GM19238 (cell line): ENCODE data around the gene ZNF189.

Source experiments
- DNase-seq: peaks from one replicate; pipeline ENCODE4 v3.0.0; 2011; ENCODE audit warnings: low spot score; ENCODE audit not compliant: insufficient read length

ZNF189 gene

GRCh38 chr9:101398068-101398929 lies at the start of gene ZNF189, which contains the start of gene MRPL50:
Gene ZNF189 (plus strand): TSS chr9:101398851. CDS start chr9:101399157, 306 bp downstream.
Gene MRPL50 (minus strand): TSS chr9:101398618. CDS start chr9:101398592, 26 bp downstream.
- peak; percentile 80 for DNase-seq

GRCh38 chr9:101350285-101350684 lies 48.4 kb upstream of the ZNF189 start:
- DNase-seq = no peak

- DNase-seq = no peak
These were observed 45.7 kb upstream of the ZNF189 start for GRCh38 chr9:101352892-101353463.

GRCh38 chr9:101353683-101354082 lies 45.0 kb upstream of the ZNF189 start:
- DNase-seq = no peak

DNA sequence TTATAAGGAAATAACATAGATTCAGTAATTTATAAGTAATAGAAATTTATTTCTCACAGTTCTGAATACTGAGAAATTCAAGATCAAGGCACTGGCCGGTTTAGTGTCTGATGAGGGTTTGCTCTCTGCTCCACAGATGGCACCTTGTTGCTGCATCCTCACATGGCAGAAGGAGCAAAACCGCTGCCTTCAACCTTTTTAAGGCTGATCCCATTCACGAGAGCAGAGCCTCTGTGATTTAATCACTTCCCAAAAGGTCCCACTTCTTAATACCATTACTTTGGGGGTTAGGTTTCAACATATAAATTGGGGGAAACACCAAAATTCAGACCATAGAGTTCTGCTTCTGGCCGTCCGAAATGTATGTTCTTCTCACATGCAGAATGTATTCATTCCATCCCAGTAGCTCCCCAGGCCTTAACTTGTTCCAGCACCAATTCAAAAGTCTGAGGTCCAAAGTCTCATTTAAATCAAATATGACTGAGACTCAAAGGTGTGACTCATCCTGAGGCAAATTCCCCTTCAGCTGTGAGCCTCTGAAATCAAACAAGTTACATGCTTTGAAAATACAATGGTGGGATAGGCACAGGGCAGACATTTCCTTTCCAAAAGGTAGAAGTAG lies 44.4 kb upstream of the ZNF189 start:
- DNase-seq = no peak

DNA sequence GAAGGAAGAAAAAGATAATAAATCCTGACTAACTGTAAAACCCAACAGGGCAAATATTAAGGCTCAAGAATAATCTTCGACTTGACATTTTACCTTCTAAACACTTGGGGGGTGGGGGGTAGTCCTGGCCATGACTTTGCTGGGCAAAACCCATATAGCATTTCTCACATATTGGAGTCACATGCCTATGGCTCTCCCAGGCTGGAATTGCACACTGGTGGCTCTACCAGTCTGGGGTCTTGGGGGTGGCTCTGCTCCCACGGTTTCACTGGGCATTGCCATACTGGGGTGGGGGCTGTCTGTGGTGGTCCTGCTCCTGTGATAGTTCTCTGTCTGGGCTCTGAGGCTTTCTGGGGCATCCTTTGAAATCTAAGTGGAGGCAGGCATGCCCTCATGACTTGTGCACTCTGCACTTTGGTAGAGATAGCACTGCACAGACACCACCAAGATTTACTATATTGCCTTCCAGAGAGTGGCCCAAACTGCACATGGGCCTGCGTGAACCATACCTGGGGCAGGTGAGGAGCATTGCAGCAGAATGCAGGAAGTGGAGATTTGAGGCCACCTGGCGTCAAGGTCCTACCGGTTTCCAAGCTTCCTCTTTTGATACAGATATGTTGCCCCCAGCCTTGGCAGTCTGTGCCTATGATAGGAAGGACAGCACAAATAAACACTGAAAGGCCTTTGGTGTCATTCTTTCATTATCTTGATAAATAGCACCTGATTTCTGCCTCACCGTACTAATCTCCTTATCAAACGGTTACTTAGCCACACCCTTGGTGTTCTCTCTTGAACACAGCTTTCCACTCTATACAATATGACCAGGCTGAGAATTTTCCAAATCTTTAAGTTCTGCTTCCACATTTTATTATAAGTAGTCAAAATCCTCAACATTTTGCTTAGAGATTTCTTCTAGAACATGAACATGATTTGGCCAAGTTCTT lies 43.6 kb upstream of the ZNF189 start:
- no peak for DNase-seq

GRCh38 chr9:101356619-101357018 lies 42.0 kb upstream of the ZNF189 start:
- DNase-seq = no peak

DNA sequence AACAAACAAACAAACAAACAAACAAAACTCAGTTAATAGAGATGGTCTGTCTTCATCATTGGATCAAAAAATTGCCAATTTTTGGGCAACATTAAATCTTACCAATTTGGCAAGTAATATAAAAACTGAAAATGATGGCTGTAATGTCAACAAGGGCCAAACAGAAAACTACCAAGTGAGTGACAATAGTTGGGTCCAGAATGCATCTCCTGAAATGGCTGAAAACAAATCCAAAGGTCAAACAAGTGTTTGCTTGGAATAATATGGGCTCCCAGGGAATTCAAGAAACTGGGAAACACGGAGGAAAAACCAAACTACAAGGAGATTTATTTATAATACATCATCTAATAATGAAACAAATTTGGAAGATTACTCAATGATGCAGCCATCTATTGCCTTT lies 39.0 kb upstream of the ZNF189 start:
- DNase-seq = no peak

DNA sequence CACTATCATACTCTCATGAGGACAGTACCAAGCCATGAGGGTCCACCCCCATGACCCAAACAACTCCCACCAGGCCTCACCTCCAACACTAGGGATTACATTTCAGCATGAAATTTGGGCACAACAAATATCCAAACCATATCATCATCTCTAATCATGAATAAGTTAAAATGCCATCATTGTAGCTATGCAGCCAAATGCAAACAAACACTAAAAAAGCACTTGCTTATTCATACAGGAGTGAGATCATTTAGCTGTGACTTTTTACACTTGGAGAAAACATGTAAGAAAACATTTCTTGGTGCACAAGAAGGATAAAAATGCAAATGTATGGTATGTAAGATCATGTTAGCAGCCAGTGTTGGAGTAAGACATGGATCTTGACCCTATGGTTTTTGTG lies 38.0 kb upstream of the ZNF189 start:
- DNase-seq = no peak

GRCh38 chr9:101362450-101362849 lies 36.2 kb upstream of the ZNF189 start:
- DNase-seq = no peak

DNA sequence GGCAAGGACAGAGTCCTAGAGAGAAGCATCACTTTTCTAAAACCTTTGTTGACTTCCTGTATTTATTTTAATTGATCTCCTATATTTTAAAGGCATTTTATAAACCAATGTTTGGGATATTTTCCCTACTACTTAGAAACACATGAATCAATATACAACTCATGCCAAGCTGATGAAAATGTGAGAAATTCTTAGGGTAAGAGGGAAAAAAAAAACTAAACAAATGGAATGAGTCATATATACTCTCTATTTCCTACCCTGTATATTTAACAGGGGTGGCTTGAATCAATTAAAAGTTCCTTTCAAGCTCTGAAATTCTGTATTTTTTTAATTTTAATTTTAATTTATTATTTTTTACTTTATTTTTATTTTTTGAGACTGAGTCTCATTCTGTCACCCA lies 33.5 kb upstream of the ZNF189 start:
- DNase-seq = no peak

- DNase-seq = no peak
These were observed 32.5 kb upstream of the ZNF189 start for GRCh38 chr9:101366038-101366756.

- DNase-seq = no peak
These were observed 31.3 kb upstream of the ZNF189 start for GRCh38 chr9:101367323-101367722.

DNA sequence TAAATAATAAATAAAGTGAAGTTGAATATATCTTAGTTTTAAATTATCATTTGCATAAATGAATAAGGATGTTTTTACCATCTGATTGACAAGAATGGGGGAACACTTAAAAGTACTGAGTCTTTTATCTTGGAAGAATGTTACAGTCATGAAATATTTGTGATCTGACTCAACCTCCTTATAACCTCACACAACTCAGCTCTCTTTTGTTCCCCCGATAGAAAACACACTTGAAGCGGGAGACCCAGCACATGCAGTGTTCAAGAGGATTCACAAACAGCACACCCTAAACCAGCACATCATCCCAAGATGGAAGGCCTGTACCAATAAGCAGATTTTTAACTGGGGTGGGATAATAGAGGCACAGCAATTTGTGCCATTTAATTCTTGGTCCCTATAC lies 29.4 kb upstream of the ZNF189 start:
- DNase-seq = no peak

DNA sequence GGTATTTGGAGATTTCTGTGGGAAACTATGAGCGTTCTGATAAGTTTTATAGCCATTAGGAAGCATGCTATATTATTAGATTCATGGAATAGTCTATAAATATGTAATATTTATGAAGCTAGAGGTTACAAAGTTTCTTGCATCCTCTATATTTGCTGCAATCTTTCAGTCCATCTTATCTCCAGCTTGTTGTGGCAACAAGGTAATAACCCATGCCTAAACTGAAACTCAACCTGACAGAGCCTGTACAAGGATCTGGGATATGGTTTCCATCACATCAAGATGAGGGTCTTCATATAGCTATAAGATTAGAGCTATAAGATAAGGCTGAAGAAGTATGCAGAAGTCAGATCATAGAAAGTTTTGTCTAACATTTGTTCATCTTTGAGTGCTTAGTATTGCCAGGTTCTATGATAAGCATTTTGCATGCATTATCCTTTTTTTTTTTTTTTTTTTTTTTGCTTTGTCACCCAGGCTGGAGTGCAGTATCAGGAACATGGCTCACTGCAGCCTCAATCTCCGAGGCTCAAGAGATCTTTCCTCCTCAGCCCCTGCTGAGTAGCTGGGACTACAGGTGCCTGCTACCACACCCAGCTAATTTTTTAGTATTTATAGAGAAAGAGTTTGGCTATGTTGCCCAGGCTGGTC lies 28.6 kb upstream of the ZNF189 start:
- DNase-seq = no peak

GRCh38 chr9:101371813-101372212 lies 26.8 kb upstream of the ZNF189 start:
- no peak for DNase-seq

DNA sequence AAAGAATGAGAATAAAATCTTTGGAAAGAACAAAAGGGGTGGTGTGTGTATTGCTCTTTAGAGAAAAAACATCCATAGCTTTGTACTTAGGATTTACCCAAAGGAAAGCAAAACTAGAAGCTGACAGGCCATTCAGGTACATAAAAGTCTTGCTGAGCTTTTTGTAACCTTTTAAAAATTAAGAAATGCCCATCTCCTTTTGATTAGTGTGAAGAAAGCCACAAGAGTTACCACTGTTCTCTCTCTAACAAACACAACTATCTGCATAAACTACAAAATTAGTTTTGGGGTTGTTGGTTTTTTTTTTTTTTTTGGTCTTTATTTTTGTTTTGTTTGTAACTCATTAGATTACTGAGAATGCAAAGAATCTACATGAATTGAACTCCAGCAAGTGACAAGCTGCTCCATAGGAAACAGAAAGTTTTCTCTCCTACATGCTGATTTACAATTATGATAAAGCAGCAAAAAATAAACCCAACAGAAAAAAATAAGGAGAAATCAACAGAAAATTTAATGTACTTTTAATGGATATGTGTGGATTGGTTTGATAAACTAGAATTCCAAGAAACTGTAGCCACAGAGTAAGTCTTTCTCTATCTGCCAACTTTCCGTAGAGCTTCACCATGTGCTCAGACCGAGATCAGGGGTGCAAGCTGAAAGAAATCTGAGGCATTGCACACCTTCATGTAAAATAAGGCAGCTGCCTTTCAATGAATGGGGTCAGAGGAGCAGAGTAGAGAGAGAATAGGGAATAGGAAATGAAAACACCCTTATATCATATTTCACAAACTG lies 26.1 kb upstream of the ZNF189 start:
- DNase-seq = no peak

DNA sequence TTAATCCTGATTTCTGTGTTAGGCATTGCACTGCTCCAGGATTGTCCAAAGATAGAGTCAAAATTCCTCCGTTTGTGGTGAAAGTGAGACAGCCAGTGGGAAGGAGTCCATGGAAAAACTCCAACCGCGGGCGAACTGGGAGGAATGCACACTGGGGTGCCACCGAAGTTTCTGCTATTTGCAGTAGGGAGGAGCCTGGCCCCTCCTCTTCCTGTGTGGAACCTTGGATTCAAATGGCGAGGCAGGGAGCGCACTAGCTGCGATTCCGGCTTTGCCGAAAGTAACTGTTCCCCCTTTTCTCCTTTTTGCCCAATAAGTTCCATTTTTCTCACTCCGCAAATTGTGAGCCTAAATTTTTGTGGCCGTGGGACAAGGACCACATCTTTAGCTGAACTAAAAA lies 23.1 kb upstream of the ZNF189 start:
- no peak for DNase-seq

GRCh38 chr9:101376111-101376848 lies 22.4 kb upstream of the ZNF189 start:
- DNase-seq = no peak
